ENCODE data around the gene CDC42EP3.

DNA sequence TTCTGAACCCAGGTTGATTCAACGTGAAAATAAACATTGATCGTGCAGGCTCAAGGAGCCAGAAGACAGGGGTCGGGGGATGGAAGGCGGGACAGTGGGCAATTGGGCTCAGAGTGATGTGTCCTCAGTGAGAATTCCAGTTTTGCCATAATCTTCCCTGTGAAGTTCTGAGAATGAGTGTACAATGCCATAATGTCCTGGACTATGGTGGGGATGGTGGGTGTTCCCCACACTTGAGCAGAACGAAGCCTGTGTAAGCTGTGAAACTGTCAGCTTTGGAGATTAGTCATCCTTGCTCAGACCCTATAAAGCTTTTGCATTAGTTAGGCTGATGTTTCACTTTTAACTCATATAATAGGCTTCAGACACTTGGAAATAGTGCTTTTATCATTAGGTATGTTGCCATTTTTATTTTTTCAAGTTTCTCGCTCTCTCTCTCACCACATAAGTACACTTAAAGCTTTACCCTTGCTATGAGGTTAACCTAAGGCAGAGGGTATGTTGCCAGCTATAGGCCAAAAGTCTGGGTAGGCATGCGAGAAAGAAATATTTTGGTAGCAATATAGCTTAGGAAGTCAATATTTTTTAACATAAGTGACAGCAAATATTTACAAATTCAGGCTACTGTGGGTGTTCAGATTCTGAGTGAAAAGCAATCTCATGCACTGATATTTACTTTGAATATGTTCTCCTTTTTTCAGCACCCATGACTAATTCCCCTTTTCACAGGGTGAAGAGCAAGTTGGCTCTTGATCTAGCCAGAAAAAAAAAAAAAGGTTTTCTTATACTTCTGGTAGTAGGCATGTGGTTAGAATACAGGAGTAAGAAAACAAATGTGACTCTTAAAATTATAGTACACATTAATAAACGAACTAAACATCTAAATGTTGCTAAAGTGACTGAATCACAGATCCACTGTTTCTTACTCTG is 47.2 kb downstream of the CDC42EP3 start:
- TF ChIP-seq, protein P1, sequence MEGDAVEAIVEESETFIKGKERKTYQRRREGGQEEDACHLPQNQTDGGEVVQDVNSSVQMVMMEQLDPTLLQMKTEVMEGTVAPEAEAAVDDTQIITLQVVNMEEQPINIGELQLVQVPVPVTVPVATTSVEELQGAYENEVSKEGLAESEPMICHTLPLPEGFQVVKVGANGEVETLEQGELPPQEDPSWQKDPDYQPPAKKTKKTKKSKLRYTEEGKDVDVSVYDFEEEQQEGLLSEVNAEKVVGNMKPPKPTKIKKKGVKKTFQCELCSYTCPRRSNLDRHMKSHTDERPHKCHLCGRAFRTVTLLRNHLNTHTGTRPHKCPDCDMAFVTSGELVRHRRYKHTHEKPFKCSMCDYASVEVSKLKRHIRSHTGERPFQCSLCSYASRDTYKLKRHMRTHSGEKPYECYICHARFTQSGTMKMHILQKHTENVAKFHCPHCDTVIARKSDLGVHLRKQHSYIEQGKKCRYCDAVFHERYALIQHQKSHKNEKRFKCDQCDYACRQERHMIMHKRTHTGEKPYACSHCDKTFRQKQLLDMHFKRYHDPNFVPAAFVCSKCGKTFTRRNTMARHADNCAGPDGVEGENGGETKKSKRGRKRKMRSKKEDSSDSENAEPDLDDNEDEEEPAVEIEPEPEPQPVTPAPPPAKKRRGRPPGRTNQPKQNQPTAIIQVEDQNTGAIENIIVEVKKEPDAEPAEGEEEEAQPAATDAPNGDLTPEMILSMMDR (IDR thresholded peaks at IDR 0.05; ENCODE audit: poor library complexity, severe bottlenecking), result no peak
- TF ChIP-seq EZH2 (IDR thresholded peaks at IDR 0.05; ENCODE audit: borderline replicate concordance, insufficient read depth, low read length, poor library complexity, severe bottlenecking), result no peak
- TF ChIP-seq POLR2AphosphoS5 (IDR thresholded peaks at IDR 0.05), result no peak
- TF ChIP-seq TAF1 (IDR thresholded peaks at IDR 0.05; ENCODE audit: low read depth), result no peak
- TF ChIP-seq RAD21 (conservative IDR thresholded peaks at IDR 0.05), result no peak

Data from neural cell (in vitro differentiated cells).